CD4-positive, alpha-beta memory T cell (primary cell): ENCODE results near the gene NKAIN2. TPM values are rescaled to one million over a fixed set of nuclear protein-coding genes. Genes with fewer than 3 reads are reported as not detected.
"Not testable (repeated sequence)": the region's sequence is repeated elsewhere in the genome, so short reads cannot be mapped to it uniquely, and the experiment has no call there.

Source experiments
- CTCF ChIA-PET: fragments of 350-600 bp; sonication (Branson Sonifier 250); formaldehyde crosslinking; loops from one replicate; lab custom pipeline; 2021; ENCODE audit warnings: inconsistent platforms; ENCODE audit not compliant: partially characterized antibody; lab: Charles Lee
- POLR2A ChIA-PET: fragments of 350-600 bp; sonication (Branson Sonifier 250); formaldehyde crosslinking; loops from one replicate; lab custom pipeline; 2021; ENCODE audit not compliant: partially characterized antibody; lab: Charles Lee
- DNase-seq, 5 donors: peaks; one replicate each; pipeline versions ENCODE4 v3.0.0 to v3.0.0-alpha.2; 2020 to 2022; ENCODE audit warnings: mixed read lengths in 1 of 5
- H3K27ac ChIP-seq: one replicate; pipeline ENCODE4 v1.7.0; 2013; ENCODE audit warnings: low read depth, low read length
- H3K27me3 ChIP-seq: 2 replicates; pipeline ENCODE4 v1.7.0; 2013; ENCODE audit warnings: mild to moderate bottlenecking, low read length, moderate library complexity; ENCODE audit not compliant: insufficient read depth
- H3K36me3 ChIP-seq: 2 replicates; pipeline ENCODE4 v1.7.0; 2013; ENCODE audit warnings: mild to moderate bottlenecking, low read length, moderate library complexity; ENCODE audit not compliant: insufficient read depth
- H3K4me1 ChIP-seq: 2 replicates; pipeline ENCODE4 v1.7.0; 2013; ENCODE audit warnings: mild to moderate bottlenecking, low read length, moderate library complexity; ENCODE audit not compliant: insufficient read depth
- H3K4me3 ChIP-seq, 2 donors: one replicate each; pipeline ENCODE4 v1.7.0; 2013; ENCODE audit warnings: low read length in 2 of 2, mild to moderate bottlenecking in 1 of 2
- H3K9me3 ChIP-seq, 2 donors: one replicate each; pipeline ENCODE4 v1.7.0; 2013; ENCODE audit warnings: low read length in 2 of 2, control low read depth in 1 of 2; ENCODE audit not compliant: control insufficient read depth in 1 of 2
- H3K27ac Mint-ChIP-seq, 7 donors: one replicate each; pipeline ENCODE4 v1.8.0; 2020 to 2021; ENCODE audit warnings: mixed read lengths in 7 of 7, mild to moderate bottlenecking in 6 of 7, inconsistent platforms in 3 of 7, moderate library complexity in 3 of 7
- H3K27me3 Mint-ChIP-seq, 2 donors: one replicate each; pipeline ENCODE4 v1.8.0; 2020 to 2021; ENCODE audit warnings: mixed read lengths in 2 of 2
- H3K36me3 Mint-ChIP-seq, 2 donors: one replicate each; pipeline ENCODE4 v1.8.0; 2020 to 2021; ENCODE audit warnings: mixed read lengths in 2 of 2, inconsistent platforms in 1 of 2, mild to moderate bottlenecking in 1 of 2
- H3K4me1 Mint-ChIP-seq, 4 donors: one replicate each; pipeline ENCODE4 v1.8.0; 2020 to 2021; ENCODE audit warnings: mixed read lengths in 4 of 4, mild to moderate bottlenecking in 1 of 4
- H3K4me3 Mint-ChIP-seq, 8 donors: one replicate each; pipeline ENCODE4 v1.8.0; 2020 to 2021; ENCODE audit warnings: mixed read lengths in 8 of 8, mild to moderate bottlenecking in 7 of 8, moderate library complexity in 6 of 8, inconsistent platforms in 3 of 8
- H3K9me3 Mint-ChIP-seq, 8 donors: one replicate each; pipeline ENCODE4 v1.8.0; 2020 to 2021; ENCODE audit warnings: mixed read lengths in 8 of 8, mild to moderate bottlenecking in 5 of 8, inconsistent platforms in 3 of 8, moderate library complexity in 1 of 8
- intact Hi-C: fragments of 100-400 bp; cut with micrococcal nuclease; formaldehyde crosslinking; loops from one replicate; pipeline ENCODE4 v1.15.1; 2023
- polyA plus RNA-seq, 2 donors: library from polyadenylated mRNA; unstranded; fragments of 300-500 nt; fragmentation: Illumina TruSeq; gene quantifications; one replicate each; pipeline ENCODE4 v1.2.3, GENCODE V29; 2021
- total RNA-seq, 2 experiments: library from RNA; stranded (reverse); gene quantifications; one replicate each; pipeline ENCODE4 v1.2.3, GENCODE V29; 2021

NKAIN2 gene
- total and polyA plus RNA-seq, 4 experiments from 2014 or later, result not detected

DNA sequence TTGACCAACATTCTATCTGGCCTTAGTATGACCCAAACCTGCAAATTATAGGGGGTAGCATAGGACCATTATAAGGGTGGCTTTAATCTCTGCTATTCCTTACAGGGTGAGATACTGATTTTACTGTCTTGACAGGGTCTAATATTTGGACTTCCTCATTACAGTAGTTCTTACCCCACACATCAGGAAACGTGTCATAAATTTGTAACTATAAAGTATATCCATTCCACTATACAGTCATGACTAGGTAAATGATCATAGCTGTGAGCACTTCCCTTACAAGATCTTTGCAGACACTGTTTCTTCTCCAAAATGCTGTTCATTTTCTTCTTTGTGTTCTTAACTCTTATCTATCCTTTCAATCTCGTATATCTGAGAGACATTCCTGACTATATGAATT lies 639.9 kb downstream of the NKAIN2 start:
- H3K36me3 ChIP-seq, result no peaks in the 10 kb centered on the region
- ChIA-PET CTCF (no interaction called here), POLR2A (no interaction called here)
- H3K9me3 ChIP-seq, result no peaks in the 10 kb centered on the region
- Mint-ChIP-seq H3K27ac (no peak overlapping the region), H3K27me3 (no peaks in the 10 kb centered on the region), H3K4me1 (no peaks in the 10 kb centered on the region), H3K36me3 (no peaks in the 10 kb centered on the region), H3K9me3 (peaks cover 0 to 5% (median under 1%) of the 10 kb centered on the region in 8 donors), H3K4me3 (no peak overlapping the region)
- H3K4me1 ChIP-seq, result no peaks in the 10 kb centered on the region
- DNase-seq, result no peak
- H3K4me3 ChIP-seq, result no peak overlapping the region
- intact Hi-C loops, result no loop called here
- H3K27ac ChIP-seq, result no peak overlapping the region
- H3K27me3 ChIP-seq, result no peaks in the 10 kb centered on the region

- ChIA-PET CTCF (no interaction called here), POLR2A (no interaction called here)
- H3K27me3 ChIP-seq, result no peaks in the 10 kb centered on the region
- H3K4me3 ChIP-seq, result no peak overlapping the region
- intact Hi-C loops, result no loop called here
- H3K4me1 ChIP-seq, result no peaks in the 10 kb centered on the region
- H3K27ac ChIP-seq, result no peak overlapping the region
- peaks cover 0 to 5% (median 0%) of the 10 kb centered on the region in 8 donors for H3K9me3 Mint-ChIP-seq
- H3K27ac Mint-ChIP-seq, result no peak overlapping the region
- no peaks in the 10 kb centered on the region for H3K36me3 Mint-ChIP-seq
- DNase-seq, result no peak
- no peaks in the 10 kb centered on the region for H3K4me1 Mint-ChIP-seq
- H3K27me3 Mint-ChIP-seq, result no peaks in the 10 kb centered on the region
- H3K36me3 ChIP-seq, result no peaks in the 10 kb centered on the region
- no peak overlapping the region for H3K4me3 Mint-ChIP-seq
- H3K9me3 ChIP-seq, result no peaks in the 10 kb centered on the region
Observed at GRCh38 chr6:124445581-124445980, 641.9 kb downstream of the NKAIN2 start.

GRCh38 chr6:124446961-124447360 lies 643.3 kb downstream of the NKAIN2 start:
- Mint-ChIP-seq H3K36me3 (no peaks in the 10 kb centered on the region), H3K9me3 (peaks cover 0 to 2% (median 0%) of the 10 kb centered on the region in 8 donors), H3K27me3 (no peaks in the 10 kb centered on the region), H3K4me3 (no peak overlapping the region), H3K4me1 (no peaks in the 10 kb centered on the region), H3K27ac (no peak overlapping the region)
- no peaks in the 10 kb centered on the region for H3K27me3 ChIP-seq
- no peak overlapping the region for H3K27ac ChIP-seq
- H3K9me3 ChIP-seq, result no peaks in the 10 kb centered on the region
- CTCF ChIA-PET, result no interaction called here
- H3K4me1 ChIP-seq, result no peaks in the 10 kb centered on the region
- intact Hi-C loops, result no loop called here
- H3K4me3 ChIP-seq, result no peak overlapping the region
- no peaks in the 10 kb centered on the region for H3K36me3 ChIP-seq
- DNase-seq, result no peak
- POLR2A ChIA-PET, result no interaction called here

- no peak for DNase-seq
- H3K4me1 ChIP-seq, result no peaks in the 10 kb centered on the region
- H3K27ac ChIP-seq, result no peak overlapping the region
- no peaks in the 10 kb centered on the region for H3K36me3 ChIP-seq
- Mint-ChIP-seq H3K9me3 (peaks cover 0 to 4% (median 0%) of the 10 kb centered on the region in 8 donors), H3K27ac (no peak overlapping the region), H3K4me1 (no peaks in the 10 kb centered on the region), H3K4me3 (no peak overlapping the region), H3K27me3 (no peaks in the 10 kb centered on the region), H3K36me3 (no peaks in the 10 kb centered on the region)
- no peaks in the 10 kb centered on the region for H3K27me3 ChIP-seq
- POLR2A ChIA-PET, result no interaction called here
- no peak overlapping the region for H3K4me3 ChIP-seq
- intact Hi-C loops, result no loop called here
- CTCF ChIA-PET, result no interaction called here
- H3K9me3 ChIP-seq, result no peaks in the 10 kb centered on the region
Observed at GRCh38 chr6:124459268-124459667, 655.6 kb downstream of the NKAIN2 start.

- CTCF ChIA-PET, result no interaction called here
- Mint-ChIP-seq H3K9me3 (peaks cover 0 to 6% (median 0%) of the 10 kb centered on the region in 8 donors), H3K4me3 (no peak overlapping the region), H3K27ac (no peak overlapping the region), H3K27me3 (no peaks in the 10 kb centered on the region), H3K4me1 (no peaks in the 10 kb centered on the region), H3K36me3 (no peaks in the 10 kb centered on the region)
- Histone ChIP-seq H3K9me3 (no peaks in the 10 kb centered on the region), H3K4me1 (no peaks in the 10 kb centered on the region), H3K27ac (no peak overlapping the region), H3K36me3 (no peaks in the 10 kb centered on the region), H3K4me3 (no peak overlapping the region), H3K27me3 (no peaks in the 10 kb centered on the region)
- no peak for DNase-seq
- POLR2A ChIA-PET, result no interaction called here
- intact Hi-C loops, result no loop called here
Observed at GRCh38 chr6:124462750-124463149, 659.1 kb downstream of the NKAIN2 start.

GRCh38 chr6:124463271-124463670 lies 659.6 kb downstream of the NKAIN2 start:
- Histone ChIP-seq H3K4me3 (no peak overlapping the region), H3K9me3 (no peaks in the 10 kb centered on the region), H3K27ac (no peak overlapping the region), H3K4me1 (no peaks in the 10 kb centered on the region), H3K36me3 (no peaks in the 10 kb centered on the region), H3K27me3 (no peaks in the 10 kb centered on the region)
- DNase-seq, result no peak
- Mint-ChIP-seq H3K4me3 (peak overlapping the region in 1 of 8 donors; percentile 73), H3K4me1 (no peaks in the 10 kb centered on the region), H3K27ac (no peak overlapping the region), H3K27me3 (no peaks in the 10 kb centered on the region), H3K36me3 (no peaks in the 10 kb centered on the region), H3K9me3 (peaks cover 0 to 6% (median 0%) of the 10 kb centered on the region in 8 donors)
- POLR2A ChIA-PET, result no interaction called here
- CTCF ChIA-PET, result no interaction called here
- intact Hi-C loops, result no loop called here

DNA sequence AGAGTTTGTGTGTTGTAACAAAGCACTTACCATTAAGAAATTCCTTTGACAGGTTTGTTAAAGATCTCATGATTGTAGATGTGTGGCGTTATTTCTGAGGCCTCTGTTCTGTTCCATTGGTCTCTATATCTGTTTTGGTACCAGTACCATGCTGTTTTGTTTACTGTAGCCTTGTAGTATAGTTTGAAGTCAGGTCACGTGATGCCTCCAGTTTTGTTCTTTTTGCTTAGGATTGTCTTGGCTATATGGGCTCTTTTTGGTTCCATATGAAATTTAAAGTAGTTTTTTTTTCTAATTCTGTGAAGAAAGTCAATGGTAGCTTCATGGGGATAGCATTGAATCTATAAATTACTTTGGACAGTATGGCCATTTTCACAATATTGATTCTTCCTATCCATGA lies 660.9 kb downstream of the NKAIN2 start:
- H3K27ac Mint-ChIP-seq, H3K9me3 ChIP-seq, H3K27me3 ChIP-seq, H3K27ac ChIP-seq, H3K4me1 ChIP-seq, H3K4me3 ChIP-seq, intact Hi-C loops, DNase-seq, CTCF ChIA-PET, H3K36me3 Mint-ChIP-seq, H3K36me3 ChIP-seq, H3K4me1 Mint-ChIP-seq, H3K27me3 Mint-ChIP-seq, H3K4me3 Mint-ChIP-seq, POLR2A ChIA-PET, H3K9me3 Mint-ChIP-seq: not testable (repeated sequence)

DNA sequence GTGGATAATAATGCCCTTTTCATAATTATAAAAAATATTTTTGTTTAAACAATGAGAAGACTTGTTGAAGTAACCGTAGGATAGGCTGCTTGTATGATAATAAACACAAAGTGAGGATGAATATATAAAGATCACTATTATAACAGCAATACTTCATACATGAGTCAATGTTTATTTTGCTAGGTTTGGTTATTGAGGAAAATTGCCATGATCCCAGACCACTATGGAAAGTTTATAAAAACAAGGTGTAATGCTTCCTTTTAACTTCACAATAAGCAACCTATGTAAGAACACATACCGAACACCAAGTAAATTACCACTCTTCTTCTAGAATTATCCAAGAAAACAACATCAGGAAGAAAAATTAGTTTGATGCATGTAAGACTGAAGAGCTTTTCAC lies 663.3 kb downstream of the NKAIN2 start:
- POLR2A ChIA-PET, result no interaction called here
- Mint-ChIP-seq H3K4me1 (no peaks in the 10 kb centered on the region), H3K36me3 (no peaks in the 10 kb centered on the region), H3K27ac (no peak overlapping the region), H3K9me3 (peaks cover 0 to 6% (median 1%) of the 10 kb centered on the region in 8 donors), H3K4me3 (no peak overlapping the region), H3K27me3 (no peaks in the 10 kb centered on the region)
- intact Hi-C loops, result no loop called here
- CTCF ChIA-PET, result no interaction called here
- Histone ChIP-seq H3K27ac (no peak overlapping the region), H3K4me3 (no peak overlapping the region), H3K27me3 (no peaks in the 10 kb centered on the region), H3K4me1 (no peaks in the 10 kb centered on the region), H3K9me3 (no peaks in the 10 kb centered on the region), H3K36me3 (no peaks in the 10 kb centered on the region)
- DNase-seq, result no peak
